MCF 10A (cell line): ENCODE data around the gene S100A8. TPM values are rescaled to one million over a fixed set of nuclear protein-coding genes. Genes with fewer than 3 reads are reported as not detected.

Experiments
- BruUV-seq: library from RNA; stranded (reverse); fragments of 400-500 nt; replicated peaks from 2 replicates; lab custom pipeline; 2021; lab: Mats Ljungman, UMichigan
- CTCF ChIA-PET: fragments of 300-600 bp; sonication (Branson Sonifier 250); formaldehyde crosslinking; extraction: SDS; loops from one replicate; lab custom pipeline; 2021; ENCODE audit warnings: antibody characterized with exemption, inconsistent platforms; lab: Yijun Ruan, JAX
- POLR2A ChIA-PET: fragments of 300-600, 350-650 bp; sonication (Branson Sonifier 250); formaldehyde crosslinking; extraction: SDS; loops from one replicate; lab custom pipeline; 2020; ENCODE audit warnings: antibody characterized with exemption, inconsistent platforms; lab: Yijun Ruan, JAX
- DNase-seq: peaks from one replicate; pipeline ENCODE4 v3.0.0-alpha.2; 2018; ENCODE audit not compliant: unreplicated experiment
- H3K27ac Mint-ChIP-seq: one replicate; pipeline ENCODE4 v1.8.0; 2022; ENCODE audit warnings: mild to moderate bottlenecking, low read depth, mixed read lengths; ENCODE audit not compliant: unreplicated experiment
- H3K27me3 Mint-ChIP-seq: one replicate; pipeline ENCODE4 v1.8.0; 2022; ENCODE audit warnings: mixed read lengths; ENCODE audit not compliant: insufficient read depth, unreplicated experiment
- H3K36me3 Mint-ChIP-seq: one replicate; pipeline ENCODE4 v1.8.0; 2022; ENCODE audit warnings: mild to moderate bottlenecking, moderate library complexity, mixed read lengths; ENCODE audit not compliant: insufficient read depth, unreplicated experiment
- H3K4me1 Mint-ChIP-seq: one replicate; pipeline ENCODE4 v1.8.0; 2022; ENCODE audit warnings: mixed read lengths; ENCODE audit not compliant: insufficient read depth, unreplicated experiment
- H3K4me3 Mint-ChIP-seq: one replicate; pipeline ENCODE4 v1.8.0; 2022; ENCODE audit warnings: mild to moderate bottlenecking, moderate library complexity, mixed read lengths; ENCODE audit not compliant: unreplicated experiment
- H3K9me3 Mint-ChIP-seq: one replicate; pipeline ENCODE4 v1.8.0; 2022; ENCODE audit warnings: mixed read lengths; ENCODE audit not compliant: unreplicated experiment
- CTCF ChIP-seq: fragments of 200-600 bp; IDR thresholded peaks from one replicate; pipeline ENCODE4 v1.8.0; 2022; ENCODE audit warnings: antibody characterized with exemption, mild to moderate bottlenecking; ENCODE audit not compliant: unreplicated experiment
- intact Hi-C: fragments of 100-400 bp; cut with micrococcal nuclease; formaldehyde crosslinking; loops from 2 replicates; pipeline ENCODE4 v1.14.1; 2022
- total RNA-seq: library from RNA; stranded (reverse); gene quantifications from 2 replicates; pipeline ENCODE4 v1.2.3, GENCODE V29; 2022

Gene S100A8
- total RNA-seq, 1 experiment from 2014 or later = 80.4 TPM

DNA sequence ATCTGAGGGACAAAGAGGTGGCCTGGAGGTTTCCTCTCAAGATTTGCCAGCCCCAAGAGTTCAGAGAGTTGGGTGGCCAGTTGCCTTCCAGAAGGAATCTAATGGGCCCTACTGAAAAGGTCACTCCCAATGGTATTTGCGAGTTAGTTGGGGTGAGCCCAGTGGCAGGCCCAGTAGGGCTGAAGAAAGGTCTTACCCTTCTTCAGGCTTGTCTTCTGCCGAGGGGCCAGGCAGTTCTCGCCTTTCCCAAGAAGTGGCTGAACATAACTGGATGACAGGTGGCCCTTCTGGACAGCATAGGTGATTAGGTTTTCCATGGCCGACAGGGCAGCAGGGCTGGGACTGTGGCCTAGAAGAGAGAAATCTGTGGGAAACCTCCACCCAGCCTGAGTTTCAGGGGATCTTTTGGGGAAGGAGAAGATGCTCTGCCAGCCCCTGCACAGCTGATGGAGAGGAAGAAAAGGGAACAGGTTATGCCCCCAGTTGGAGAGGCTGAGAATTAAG is 49.4 kb downstream of the S100A8 start:
- H3K27ac Mint-ChIP-seq = no peak overlapping the region
- no peaks in the 10 kb centered on the region for H3K4me1 Mint-ChIP-seq
- ChIA-PET CTCF (interaction anchor here (1.1 to 28.2 kb wide), 3 partner anchors 12 to 155 kb away, joined by 3 to 1438 read pairs (median 46); no protein-coding TSS in a partner anchor), POLR2A (no interaction called here)
- DNase-seq = no peak
- no peaks in the 10 kb centered on the region for H3K36me3 Mint-ChIP-seq
- BruUV-seq = no TSS peak
- TF ChIP-seq CTCF = no peak
- peaks cover 8% of the 10 kb centered on the region for H3K9me3 Mint-ChIP-seq
- intact Hi-C loops = no loop called here
- H3K4me3 Mint-ChIP-seq = no peak overlapping the region
- peaks cover 83% of the 10 kb centered on the region for H3K27me3 Mint-ChIP-seq

DNA sequence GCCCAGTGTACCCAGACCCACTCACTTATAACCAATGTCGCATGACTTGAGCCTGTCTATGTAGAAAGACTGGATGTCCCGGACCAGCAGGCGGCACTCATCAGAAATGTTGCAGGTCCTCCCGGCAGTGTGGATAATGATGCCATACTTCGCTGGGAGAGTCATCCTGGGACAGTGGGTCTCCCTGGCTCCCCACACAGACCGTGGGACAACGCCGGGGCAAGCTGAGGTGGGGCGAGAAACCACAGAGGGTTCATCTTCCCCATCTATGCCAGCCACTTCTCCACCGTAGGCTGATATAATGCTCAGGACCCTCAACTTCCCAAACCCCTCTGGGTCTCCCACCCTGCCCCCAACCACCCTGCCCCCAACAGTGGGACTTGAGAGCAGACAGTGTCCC is 50.5 kb downstream of the S100A8 start:
- intact Hi-C loops = no loop called here

More for the DNA sequence above, 50.5 kb downstream of the S100A8 start:
- ChIA-PET POLR2A (no interaction called here), CTCF (no interaction called here)
- Mint-ChIP-seq H3K27me3 (peaks cover 78% of the 10 kb centered on the region), H3K4me1 (no peaks in the 10 kb centered on the region), H3K9me3 (peaks cover 8% of the 10 kb centered on the region), H3K27ac (no peak overlapping the region), H3K4me3 (no peak overlapping the region), H3K36me3 (no peaks in the 10 kb centered on the region)
- no peak for DNase-seq
- BruUV-seq = no TSS peak
- TF ChIP-seq CTCF = no peak

Other genes starting within 250 kb of the S100A8 start
- not detected in 2 replicates for gene SPRR2G, start 240.2 kb downstream of the S100A8 start, total RNA-seq
- gene LELP1, start 187.6 kb downstream of the S100A8 start, total RNA-seq = not detected in 2 replicates
- not detected in 2 replicates for gene PRR9, start 173.5 kb downstream of the S100A8 start, total RNA-seq
- not detected in 2 replicates for gene LORICRIN, start 131.4 kb downstream of the S100A8 start, total RNA-seq
- not detected in 2 replicates for gene PGLYRP3, start 78.1 kb downstream of the S100A8 start, total RNA-seq
- gene PGLYRP4, start 42.2 kb downstream of the S100A8 start, total RNA-seq = not detected in 2 replicates
- gene S100A9, start 33.2 kb downstream of the S100A8 start, total RNA-seq = 86.4 and 126 TPM in 2 replicates
- not detected in 2 replicates for gene S100A12, start 15.5 kb downstream of the S100A8 start, total RNA-seq
- not detected in 2 replicates for gene S100A7A, start 25.4 kb upstream of the S100A8 start, total RNA-seq
- not detected in 2 replicates for gene S100A7, start 69.6 kb upstream of the S100A8 start, total RNA-seq
- gene S100A6, start 144.9 kb upstream of the S100A8 start, total RNA-seq = 2,571 and 2,904 TPM in 2 replicates
- gene S100A5, start 149.9 kb upstream of the S100A8 start, total RNA-seq = not detected in 2 replicates
- gene S100A4, start 154.7 kb upstream of the S100A8 start, total RNA-seq = 27.2 and 60.7 TPM in 2 replicates
- 85.7 and 90.0 TPM in 2 replicates for gene S100A3, start 158.2 kb upstream of the S100A8 start, total RNA-seq
- gene S100A2, start 174.8 kb upstream of the S100A8 start, total RNA-seq = 5,064 and 5,163 TPM in 2 replicates
- 1,014 and 1,213 TPM in 2 replicates for gene S100A16, start 222.1 kb upstream of the S100A8 start, total RNA-seq
- 264 and 332 TPM in 2 replicates for gene S100A14, start 225.3 kb upstream of the S100A8 start, total RNA-seq
- gene S100A13, start 236.4 kb upstream of the S100A8 start, total RNA-seq = 210 and 236 TPM in 2 replicates
- 0.74 TPM in 1 of 2 replicates, not detected in the other for gene S100A1, start 237.4 kb upstream of the S100A8 start, total RNA-seq
- 147 and 156 TPM in 2 replicates for gene CHTOP, start 243.0 kb upstream of the S100A8 start, total RNA-seq